Omental fat pad (tissue), 4 donors: ENCODE results near the gene CEBPA. TPM values are rescaled to one million over a fixed set of nuclear protein-coding genes. Genes with fewer than 3 reads are reported as not detected.
"Not testable (repeated sequence)": the region's sequence is repeated elsewhere in the genome, so short reads cannot be mapped to it uniquely, and the experiment has no call there.

Experiments
- ATAC-seq: fragments of 150-250 bp; one replicate; pipeline ENCODE4 v1.9.1; 2016; ENCODE audit warnings: mild to moderate bottlenecking, moderate library complexity; ENCODE audit not compliant: low FRiP score
- DNase-seq: peaks from one replicate; pipeline ENCODE4 v3.0.0-alpha.2; 2019; ENCODE audit warnings: low spot score
- total RNA-seq, 4 donors: library from RNA; depleted of rRNA; stranded (reverse); fragments of >200 nt; gene quantifications; one replicate each; pipeline ENCODE4 v1.1.0, GENCODE V29; 2016
- TF ChIP-seq, protein P1 (sequence below), 3 donors: fragments of 450-650 bp; IDR thresholded peaks; one replicate each; pipeline ENCODE4 v1.5.1; 2016 to 2017; ENCODE audit warnings: antibody characterized with exemption in 3 of 3, mild to moderate bottlenecking in 3 of 3, moderate library complexity in 2 of 3

Gene CEBPA
- total RNA-seq, 4 donors from 2014 or later = 100 to 567 (median 166) TPM

DNA sequence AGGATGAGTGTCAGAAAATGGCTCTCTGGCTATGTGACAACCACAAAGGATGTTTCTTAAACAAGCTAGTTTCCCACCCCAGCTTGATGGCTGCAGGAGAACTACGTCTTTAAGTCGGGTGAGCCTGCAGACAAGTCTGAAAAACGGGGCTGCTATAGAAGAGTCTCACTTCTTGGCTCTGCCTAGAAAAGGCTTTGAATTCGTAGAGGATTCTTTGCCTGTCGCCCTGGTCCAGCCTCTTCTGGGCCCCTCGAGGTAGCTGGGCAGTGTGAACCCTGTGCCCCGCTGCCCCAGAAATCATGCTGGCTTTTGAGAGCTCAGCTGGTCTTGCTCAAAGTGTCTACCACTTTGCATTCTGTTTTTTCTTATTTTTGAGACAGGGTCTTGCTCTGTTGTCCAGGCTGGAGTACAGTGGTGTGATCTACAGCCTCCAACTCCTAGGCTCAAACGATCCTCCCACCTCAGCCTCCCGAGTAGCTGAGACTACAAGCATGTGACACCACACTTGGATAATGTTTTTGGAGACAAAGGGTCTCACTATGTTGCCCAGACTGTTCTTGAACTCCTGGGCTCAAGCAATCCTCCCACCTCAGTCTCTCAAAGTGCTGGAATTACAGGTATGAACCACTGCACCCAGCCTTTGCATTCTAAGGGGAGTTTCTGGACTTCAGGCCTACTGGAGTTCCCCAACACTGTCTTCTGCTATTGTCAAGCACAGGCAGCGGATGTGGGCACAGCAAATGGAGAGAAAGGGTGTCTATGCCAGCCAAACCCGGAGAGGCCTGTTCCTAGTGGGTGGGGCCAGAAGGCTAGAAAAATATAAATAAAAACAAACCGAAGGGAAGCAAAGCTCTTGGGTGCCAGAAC, 6.5 kb downstream of the CEBPA start:
- DNase-seq (no peak), ATAC-seq (no peak)
- TF ChIP-seq, protein P1, sequence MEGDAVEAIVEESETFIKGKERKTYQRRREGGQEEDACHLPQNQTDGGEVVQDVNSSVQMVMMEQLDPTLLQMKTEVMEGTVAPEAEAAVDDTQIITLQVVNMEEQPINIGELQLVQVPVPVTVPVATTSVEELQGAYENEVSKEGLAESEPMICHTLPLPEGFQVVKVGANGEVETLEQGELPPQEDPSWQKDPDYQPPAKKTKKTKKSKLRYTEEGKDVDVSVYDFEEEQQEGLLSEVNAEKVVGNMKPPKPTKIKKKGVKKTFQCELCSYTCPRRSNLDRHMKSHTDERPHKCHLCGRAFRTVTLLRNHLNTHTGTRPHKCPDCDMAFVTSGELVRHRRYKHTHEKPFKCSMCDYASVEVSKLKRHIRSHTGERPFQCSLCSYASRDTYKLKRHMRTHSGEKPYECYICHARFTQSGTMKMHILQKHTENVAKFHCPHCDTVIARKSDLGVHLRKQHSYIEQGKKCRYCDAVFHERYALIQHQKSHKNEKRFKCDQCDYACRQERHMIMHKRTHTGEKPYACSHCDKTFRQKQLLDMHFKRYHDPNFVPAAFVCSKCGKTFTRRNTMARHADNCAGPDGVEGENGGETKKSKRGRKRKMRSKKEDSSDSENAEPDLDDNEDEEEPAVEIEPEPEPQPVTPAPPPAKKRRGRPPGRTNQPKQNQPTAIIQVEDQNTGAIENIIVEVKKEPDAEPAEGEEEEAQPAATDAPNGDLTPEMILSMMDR (IDR thresholded peaks at IDR 0.05) = no peak

DNA sequence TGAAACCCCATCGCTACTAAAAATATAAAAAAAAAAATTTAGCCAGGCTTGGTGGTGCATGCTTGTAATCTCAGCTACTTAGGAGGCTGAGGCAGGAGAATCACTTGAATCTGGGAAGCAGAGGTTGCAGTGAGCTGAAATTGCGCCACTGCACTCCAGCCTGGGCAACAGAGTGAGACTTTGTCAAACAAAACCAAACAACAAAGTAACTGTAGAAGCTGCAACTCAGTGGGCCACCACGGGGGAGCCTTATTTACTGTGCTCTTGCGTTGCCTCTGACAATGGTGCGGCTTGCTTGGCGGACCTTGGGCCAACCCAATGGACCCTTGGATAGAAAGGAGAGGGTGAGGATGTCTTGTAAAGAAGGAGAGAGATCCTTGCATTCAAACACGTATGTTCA, 7.3 kb downstream of the CEBPA start:
- not testable (repeated sequence) for DNase-seq

DNA sequence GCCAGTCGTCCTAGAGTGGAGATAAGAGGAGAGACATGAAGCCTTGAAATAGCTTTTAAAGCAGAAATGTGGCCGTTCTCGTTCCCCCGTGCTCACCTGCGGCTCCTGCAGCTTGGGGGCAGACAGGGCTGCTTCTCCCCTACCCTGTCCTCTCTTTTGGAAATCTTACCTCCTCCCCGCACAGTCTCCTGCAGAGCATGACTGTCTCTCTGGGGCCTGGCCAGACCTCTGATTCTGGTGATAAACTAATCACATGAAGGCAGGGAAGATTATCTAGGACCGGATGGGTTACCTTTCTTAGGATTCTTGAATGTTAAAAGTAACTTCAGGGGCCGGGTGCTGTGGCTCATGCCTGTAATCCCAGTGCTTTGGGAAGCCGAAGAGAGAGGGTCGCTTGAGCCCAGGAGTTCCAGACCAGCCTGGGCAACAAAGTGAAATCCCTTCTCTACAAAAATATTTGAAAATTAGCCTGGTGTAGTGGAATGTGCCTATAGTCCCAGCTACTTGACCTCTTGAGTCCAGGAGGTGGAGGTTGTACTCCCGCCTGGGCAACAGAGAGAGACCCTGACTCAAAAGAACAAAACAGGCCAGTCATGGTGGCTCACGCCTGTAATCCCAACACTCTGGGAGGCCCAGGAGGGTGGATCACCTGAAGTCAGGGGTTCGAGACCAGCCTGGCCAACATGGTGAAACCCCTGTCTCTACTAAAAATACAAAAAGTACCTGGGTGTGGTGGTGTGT, 8.1 kb downstream of the CEBPA start:
- ATAC-seq (no peak), DNase-seq (no peak)
- TF ChIP-seq, protein P1 (IDR thresholded peaks at IDR 0.05) = no peak

More for the DNA sequence above, 7.3 kb downstream of the CEBPA start:
- not testable (repeated sequence) for ATAC-seq

DNA sequence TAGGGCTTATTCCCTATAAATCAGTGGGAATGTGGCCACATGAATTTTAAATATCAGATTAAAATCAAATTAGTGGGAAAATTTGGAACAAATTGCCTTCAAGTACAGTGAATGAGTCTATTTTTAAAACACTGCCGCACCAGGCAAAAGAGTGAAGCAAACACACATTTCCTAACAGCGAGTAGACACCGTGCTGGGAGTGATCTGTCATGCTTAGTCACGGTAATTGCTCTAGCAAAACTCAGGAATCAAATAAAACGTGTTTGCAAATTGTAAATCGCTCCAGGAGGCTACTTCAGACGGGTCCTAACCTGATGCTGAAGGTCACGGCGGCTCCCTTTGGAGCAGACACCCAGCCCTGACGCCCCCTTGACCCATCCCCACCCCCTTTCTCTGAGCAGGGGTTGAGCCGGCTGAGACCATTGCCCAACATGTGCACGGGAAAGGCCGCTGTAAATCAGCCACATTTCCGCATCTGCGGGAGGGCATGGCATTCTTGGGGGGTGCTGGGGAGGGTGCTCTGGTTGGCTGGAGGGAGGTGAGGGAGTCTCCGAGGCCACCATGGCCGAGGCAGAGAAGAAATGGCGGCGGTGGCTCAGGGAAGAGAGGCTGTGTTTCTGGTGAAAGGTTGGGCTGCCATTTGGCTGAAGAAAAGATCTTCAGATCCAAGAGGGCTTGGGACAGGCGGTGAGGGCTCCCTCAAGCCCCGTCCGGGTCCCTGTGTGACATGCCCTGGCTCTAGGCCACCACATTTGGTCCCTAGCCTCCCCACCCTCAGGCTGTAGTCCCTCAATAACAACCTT, 8.9 kb downstream of the CEBPA start:
- ATAC-seq = peak; percentile 82
- TF ChIP-seq, protein P1 (IDR thresholded peaks at IDR 0.05) = no peak
- DNase-seq = no peak

DNA sequence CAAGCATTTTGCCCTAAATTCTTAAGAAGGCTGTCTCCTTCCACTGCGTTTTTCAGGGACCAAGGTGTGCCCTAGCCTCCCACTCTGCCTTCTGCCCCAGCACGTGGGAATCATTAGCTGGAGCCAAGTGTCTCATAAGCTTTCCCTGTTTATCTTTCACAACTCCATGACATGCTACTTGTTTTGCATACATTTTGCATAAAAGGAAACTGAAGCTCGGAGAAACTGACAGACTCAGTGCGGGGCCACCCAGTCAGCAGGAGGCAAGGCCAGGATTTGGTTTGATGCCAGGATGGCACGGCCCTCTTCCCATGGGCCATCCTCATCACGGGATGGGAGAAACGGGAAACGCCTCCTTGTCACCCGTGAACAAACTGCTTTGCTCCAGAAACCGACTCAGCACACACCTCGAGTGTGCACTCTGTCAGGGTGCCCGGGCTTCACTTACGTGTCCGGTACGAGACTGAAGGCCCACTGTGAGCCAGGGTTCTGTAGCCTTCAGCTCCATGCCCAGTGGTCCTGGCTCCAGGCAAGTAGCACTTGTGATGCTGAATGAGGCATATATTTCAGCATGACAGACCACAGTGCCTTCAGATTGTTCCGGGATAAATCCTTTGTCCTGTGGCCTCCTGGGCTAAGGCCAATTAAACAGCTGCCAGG, 9.6 kb downstream of the CEBPA start:
- TF ChIP-seq, protein P1 (IDR thresholded peaks at IDR 0.05) = no peak
- DNase-seq = no peak
- ATAC-seq = no peak

DNA sequence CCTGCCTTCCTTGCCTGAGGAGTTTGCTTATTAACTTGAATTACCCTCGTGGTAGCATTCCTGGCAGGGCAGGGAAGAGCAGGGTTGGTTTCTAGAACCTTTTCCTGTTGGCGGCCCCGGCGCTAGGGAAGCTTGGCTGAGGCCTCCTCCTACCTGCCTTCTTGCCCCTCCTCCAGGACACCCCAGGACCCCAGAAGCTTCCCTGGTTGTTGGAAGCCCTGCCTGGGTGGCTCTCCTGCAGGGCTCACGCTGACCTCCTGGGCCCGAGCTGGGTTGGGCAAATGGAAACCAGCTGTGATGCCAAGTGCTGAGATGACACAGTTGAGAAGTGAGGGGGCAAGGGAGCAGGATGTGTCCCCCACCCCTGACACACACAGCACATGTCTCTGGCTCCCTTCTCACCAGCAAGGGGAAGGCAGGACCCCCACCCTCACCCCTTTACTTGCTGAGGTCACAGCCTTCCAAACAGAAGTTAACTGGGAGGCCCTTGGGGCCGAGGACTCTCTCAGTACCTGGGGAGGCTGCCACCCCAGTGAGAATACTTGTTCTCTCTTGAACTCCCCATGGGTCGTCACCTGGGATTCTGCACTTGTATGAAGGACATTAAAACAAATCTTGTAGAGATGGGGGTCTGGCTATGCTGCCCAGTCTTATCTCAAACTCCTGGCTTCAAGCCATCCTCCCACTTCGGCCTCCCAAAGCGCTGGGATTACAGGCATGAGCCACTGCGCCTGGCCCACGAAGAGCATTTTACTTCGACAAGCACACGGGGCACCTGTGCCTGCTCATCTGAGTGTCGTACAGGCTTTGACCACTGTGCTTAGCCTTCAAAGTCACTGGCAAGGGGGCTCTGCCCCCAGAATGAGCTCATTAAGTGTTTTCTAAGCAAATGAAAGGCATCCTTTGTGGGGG, 10.5 kb downstream of the CEBPA start:
- TF ChIP-seq, protein P1 (IDR thresholded peaks at IDR 0.05) = no peak
- no peak for ATAC-seq
- DNase-seq = no peak
